Urinary bladder (tissue), 4 donors: ENCODE results near the gene AP1S2. TPM values are rescaled to one million over a fixed set of nuclear protein-coding genes. Genes with fewer than 3 reads are reported as not detected.
A peak's percentile ranks its signal among the peaks of the same experiment; 100 is the strongest.

Experiments used
- DNase-seq: peaks from one replicate; pipeline ENCODE4 v3.0.0-alpha.2; 2015; ENCODE audit errors: extremely low spot score
- H3K27ac ChIP-seq: one replicate; pipeline ENCODE4 v1.5.1; 2013; ENCODE audit warnings: low read depth, mild to moderate bottlenecking, moderate library complexity
- H3K36me3 ChIP-seq: one replicate; pipeline ENCODE4 v1.6.1; 2013; ENCODE audit warnings: mild to moderate bottlenecking, moderate library complexity; ENCODE audit not compliant: insufficient read depth
- H3K4me1 ChIP-seq: one replicate; pipeline ENCODE4 v1.6.1; 2013; ENCODE audit warnings: mild to moderate bottlenecking, moderate library complexity; ENCODE audit not compliant: insufficient read depth
- H3K4me3 ChIP-seq: one replicate; pipeline ENCODE4 v1.5.1; 2013; ENCODE audit warnings: low read depth, low read length
- WGBS: extraction: QIAGEN DNeasy Blood & Tissue Kit; methylation state at CpG from one replicate; pipeline ENCODE4 v1.1.7; 2013; 5-methylcytosine and 5-hydroxymethylcytosine counted together
- polyA plus RNA-seq: library from polyadenylated mRNA; stranded (reverse); fragments of 200-250 nt; gene quantifications from one replicate; pipeline ENCODE4 v1.2.3, GENCODE V29; 2013
- total RNA-seq: library from RNA; depleted of rRNA; stranded (reverse); fragments of >200 nt; gene quantifications from one replicate; pipeline ENCODE4 v1.2.3, GENCODE V29; 2014
- donor health status: healthy with polysubstance abuse.
- donor health status: healthy.

AP1S2 gene
- total and polyA plus RNA-seq, 2 donors = 24.1 to 76.8 TPM

DNA sequence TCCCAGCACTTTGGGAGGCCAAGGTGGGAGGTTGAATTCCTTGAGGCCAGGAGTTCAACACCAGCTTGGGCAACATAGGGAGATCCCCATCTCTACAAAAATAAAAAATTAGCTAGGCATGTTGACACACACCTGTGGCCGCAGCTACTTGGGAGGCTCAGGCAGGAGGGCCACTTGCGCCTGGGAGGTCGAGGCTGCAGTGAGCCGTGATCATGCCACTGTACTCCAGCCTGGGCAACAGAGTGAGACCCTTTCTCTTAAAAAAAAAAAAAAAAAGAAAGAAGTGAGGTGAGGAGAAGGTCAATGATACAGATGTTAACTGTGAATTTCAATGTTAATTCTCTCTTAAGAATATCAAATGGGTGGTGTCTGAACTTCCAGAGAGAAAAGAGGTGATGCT, 15.1 kb upstream of the AP1S2 start:
- H3K4me3 ChIP-seq = no peak overlapping the region
- H3K27ac ChIP-seq = no peak overlapping the region
- WGBS = 95% methylated on average over 4 of the region's 4 CpGs
- no peaks in the 10 kb centered on the region for H3K36me3 ChIP-seq
- no peak for DNase-seq
- no peaks in the 10 kb centered on the region for H3K4me1 ChIP-seq

DNA sequence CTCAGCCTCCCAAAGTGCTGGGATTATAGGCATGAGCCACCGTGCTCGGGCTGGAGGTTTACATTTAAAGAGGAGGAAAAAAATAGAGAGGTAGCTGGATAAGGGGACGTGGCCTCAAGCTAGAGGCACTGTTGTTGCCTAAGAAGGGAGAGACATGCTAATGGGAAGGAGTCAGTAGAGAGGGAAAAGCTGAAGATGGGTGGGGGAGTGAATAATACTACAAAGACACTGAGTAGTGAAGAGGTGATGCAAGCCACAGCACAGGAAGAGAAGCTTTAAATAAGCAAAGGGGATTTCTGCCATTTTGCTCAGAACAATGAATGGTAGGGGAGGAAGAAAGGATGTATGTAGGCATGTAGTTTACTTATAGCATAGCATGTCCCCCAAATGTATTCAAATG, 11.5 kb upstream of the AP1S2 start:
- 70% methylated on average over 3 of the region's 3 CpGs for WGBS
- H3K36me3 ChIP-seq = no peaks in the 10 kb centered on the region
- no peak overlapping the region for H3K27ac ChIP-seq
- no peak for DNase-seq
- H3K4me1 ChIP-seq = no peaks in the 10 kb centered on the region
- H3K4me3 ChIP-seq = no peak overlapping the region

DNA sequence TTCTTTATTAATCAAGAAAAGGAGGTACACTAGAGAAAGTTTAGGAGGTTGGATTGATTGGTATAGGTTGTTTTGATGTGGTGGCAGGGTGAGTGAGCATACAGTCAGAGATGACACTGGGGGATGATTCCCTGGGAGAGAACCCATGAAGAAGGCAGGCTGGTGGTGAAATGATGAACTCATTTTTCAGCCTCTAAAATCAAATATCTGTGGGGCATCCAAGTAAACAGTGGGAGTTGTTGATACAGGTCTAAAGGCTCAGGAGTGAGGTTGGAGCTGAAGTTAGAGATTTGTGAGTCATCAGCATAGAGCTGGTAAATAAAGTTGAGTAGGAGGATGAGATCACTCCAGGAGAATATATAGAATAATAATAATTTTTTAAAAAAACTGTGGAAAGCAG, 10.0 kb upstream of the AP1S2 start:
- no peaks in the 10 kb centered on the region for H3K36me3 ChIP-seq
- no peak overlapping the region for H3K27ac ChIP-seq
- DNase-seq = no peak
- no peaks in the 10 kb centered on the region for H3K4me1 ChIP-seq
- H3K4me3 ChIP-seq = no peak overlapping the region

DNA sequence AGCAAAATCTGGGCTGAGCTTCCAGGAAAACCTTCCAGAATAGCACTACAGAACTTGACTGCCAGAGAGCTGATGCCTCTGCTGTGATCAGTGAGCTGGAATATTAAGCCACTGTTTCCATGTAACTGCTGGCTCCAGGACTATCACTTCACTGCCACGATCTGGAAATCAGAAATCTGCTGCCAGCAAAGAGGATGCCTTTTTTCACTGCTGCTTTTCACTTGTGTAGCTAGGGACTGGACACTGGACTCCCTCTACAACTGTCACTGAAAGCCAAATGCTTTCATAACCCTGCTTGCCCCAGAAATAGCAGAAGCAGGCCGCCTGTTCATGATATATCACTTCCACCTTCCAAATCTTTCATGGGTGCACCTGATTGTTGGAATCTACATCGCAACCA, 9.4 kb upstream of the AP1S2 start:
- H3K36me3 ChIP-seq = no peaks in the 10 kb centered on the region
- H3K4me1 ChIP-seq = no peaks in the 10 kb centered on the region
- WGBS = 73% methylated on average over 3 of the region's 3 CpGs
- no peak overlapping the region for H3K4me3 ChIP-seq
- no peak for DNase-seq
- H3K27ac ChIP-seq = no peak overlapping the region

DNA sequence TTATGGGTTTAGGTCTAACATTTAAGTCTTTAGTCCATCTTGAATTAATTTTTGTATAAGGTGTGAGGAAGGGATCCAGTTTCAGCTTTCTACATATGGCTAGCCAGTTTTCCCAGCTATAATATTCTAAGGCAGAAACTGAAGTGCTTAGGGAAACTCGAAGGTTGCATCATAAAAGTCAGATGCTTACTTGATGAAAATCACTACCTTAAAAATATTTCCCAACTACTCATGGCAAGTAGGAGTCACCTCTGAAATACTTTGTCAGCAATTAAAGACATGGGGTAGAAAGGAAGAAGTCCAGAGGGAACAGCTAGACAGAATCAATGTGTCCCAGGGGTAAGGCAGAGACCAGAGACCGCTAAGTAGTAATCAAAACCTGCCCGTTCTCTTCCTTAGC, 6.3 kb upstream of the AP1S2 start:
- H3K36me3 ChIP-seq = no peaks in the 10 kb centered on the region
- no peak for DNase-seq
- WGBS = 86% methylated on average over 3 of the region's 3 CpGs
- no peaks in the 10 kb centered on the region for H3K4me1 ChIP-seq
- H3K4me3 ChIP-seq = no peak overlapping the region
- no peak overlapping the region for H3K27ac ChIP-seq

DNA sequence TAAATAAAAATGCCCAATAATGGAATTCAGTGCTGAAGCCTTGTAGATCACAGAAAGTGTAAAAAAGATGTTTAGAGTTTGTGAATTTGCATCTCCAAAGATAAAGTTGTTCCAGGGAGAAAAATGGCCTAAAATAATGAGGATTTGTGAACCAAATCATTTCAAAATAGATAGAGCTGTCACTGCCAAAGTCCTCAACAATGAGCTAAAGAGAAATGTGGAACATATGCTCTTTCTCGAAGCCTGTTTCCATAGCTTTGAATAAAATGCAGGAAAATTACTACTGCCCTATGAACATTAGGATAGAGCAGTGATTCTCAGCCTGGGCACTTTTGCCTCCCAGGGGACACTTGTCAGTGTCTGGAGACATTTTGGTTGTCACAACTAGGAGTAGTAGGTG, 3.4 kb upstream of the AP1S2 start:
- DNase-seq = no peak
- no peaks in the 10 kb centered on the region for H3K36me3 ChIP-seq
- H3K4me3 ChIP-seq = no peak overlapping the region
- H3K4me1 ChIP-seq = no peaks in the 10 kb centered on the region
- H3K27ac ChIP-seq = no peak overlapping the region
- WGBS = 85% methylated on average over 1 of the region's 1 CpG

DNA sequence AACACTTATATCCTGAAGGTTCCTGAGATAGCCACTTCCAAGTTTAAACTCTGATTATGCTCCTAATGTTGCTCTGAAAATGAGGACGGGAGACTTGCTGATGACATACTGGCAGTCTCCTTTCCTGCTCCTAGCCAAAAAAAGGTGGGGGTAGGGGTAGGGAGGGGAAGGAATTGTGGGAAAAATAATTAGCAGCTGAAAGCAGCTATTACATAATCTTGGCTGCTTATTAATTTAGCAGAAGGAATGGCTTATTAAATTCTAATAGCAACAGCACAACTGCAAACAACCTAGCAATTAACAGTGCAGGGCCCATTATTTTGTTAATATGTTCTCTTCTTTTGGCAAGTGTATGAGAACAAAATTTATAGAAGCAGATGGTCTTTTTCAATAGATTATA, 2.0 kb upstream of the AP1S2 start:
- Histone ChIP-seq H3K36me3 (no peaks in the 10 kb centered on the region), H3K4me3 (no peak overlapping the region), H3K4me1 (no peaks in the 10 kb centered on the region), H3K27ac (no peak overlapping the region)
- DNase-seq = no peak
- WGBS = 48% methylated on average over 1 of the region's 1 CpG

DNA sequence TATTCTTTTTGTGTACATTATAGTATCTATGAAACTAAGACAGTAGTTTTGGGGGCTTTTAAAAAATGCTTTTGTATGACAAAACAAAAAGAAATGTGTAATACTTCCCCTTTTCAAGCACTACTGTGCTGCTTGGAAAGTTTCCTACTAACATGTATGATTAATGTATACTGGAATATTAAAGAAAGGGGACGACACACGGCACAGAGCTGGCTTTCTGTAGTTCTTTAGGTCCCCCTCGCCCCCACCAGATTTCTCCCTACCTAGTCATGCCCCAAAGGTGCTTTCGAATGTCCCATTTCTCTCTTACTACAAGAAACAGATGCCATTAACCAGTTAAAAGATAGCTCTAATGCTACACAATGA, 1.6 kb upstream of the AP1S2 start:
- 46% methylated on average over 4 of the region's 4 CpGs for WGBS
- Histone ChIP-seq H3K4me1 (no peaks in the 10 kb centered on the region), H3K27ac (no peak overlapping the region), H3K4me3 (no peak overlapping the region), H3K36me3 (no peaks in the 10 kb centered on the region)
- DNase-seq = no peak

DNA sequence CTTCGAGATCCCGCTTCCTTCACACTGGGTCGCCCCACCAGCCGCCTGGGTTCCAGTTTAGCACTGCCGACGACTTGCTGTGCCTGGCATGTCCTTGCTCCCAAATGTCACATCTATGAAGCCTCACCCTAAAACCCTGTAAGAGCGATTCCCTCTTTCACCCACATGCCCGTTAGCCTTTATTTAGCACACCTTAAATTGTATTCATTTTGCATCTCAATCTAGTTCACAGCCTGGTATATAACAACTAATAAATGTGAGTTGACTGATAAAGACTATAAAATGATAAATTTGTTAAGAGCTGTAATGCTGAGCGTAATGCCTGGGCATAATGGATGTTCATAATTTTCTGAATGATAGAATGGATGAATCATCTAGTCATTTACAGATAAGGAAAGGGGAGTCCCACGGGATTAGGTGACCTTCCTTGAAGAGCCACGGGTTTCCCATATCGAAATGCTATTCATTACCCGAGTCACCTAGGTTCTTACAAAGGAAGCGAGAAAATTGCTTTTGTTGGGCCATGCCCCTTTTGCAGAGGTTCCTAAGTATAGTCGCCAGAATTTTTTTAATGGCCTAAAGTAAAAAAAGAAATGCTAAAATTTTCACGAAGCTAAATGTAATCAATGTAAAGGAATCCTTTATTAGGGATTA, 1.1 kb upstream of the AP1S2 start:
- Histone ChIP-seq H3K4me3 (peak overlapping the region; percentile 54), H3K27ac (peak overlapping the region; percentile 78), H3K36me3 (no peaks in the 10 kb centered on the region), H3K4me1 (no peaks in the 10 kb centered on the region)
- 12% methylated on average over 16 of the region's 16 CpGs for WGBS
- DNase-seq = no peak

DNA sequence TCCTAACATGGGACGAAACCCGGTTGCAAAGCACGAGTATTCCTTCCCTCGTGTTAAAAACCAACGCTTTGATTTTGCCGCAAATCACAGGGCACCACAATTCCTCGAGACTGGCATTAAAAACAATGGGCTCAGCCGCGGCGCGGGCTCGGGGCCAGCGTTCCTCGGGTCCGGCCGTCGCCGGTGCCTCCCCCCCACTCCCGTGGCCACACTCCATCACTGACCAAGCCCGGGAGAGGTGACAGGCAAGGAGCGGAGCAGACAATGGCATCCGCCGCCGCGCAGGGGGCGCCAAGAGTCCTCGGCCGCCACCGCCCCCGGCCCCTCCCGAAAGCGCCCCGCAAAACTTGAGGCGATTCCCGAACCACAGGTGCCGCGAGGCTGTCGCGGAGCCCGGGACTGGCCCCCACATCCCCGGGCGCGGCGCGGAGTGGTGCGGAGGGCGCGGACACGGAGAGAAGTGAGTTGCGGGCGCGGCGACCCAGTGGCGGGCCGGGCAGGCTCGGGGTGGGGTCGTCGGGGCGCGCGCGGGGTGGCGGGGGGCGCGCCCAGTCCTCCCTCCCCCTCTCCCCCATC, 445 bp downstream of the AP1S2 start:
- no peak for DNase-seq
- H3K4me1 ChIP-seq = no peaks in the 10 kb centered on the region
- H3K36me3 ChIP-seq = no peaks in the 10 kb centered on the region
- peak overlapping the region; percentile 77 for H3K27ac ChIP-seq
- H3K4me3 ChIP-seq = peak overlapping the region; percentile 83
- WGBS = under 1% methylated on average over 53 of the region's 65 CpGs

DNA sequence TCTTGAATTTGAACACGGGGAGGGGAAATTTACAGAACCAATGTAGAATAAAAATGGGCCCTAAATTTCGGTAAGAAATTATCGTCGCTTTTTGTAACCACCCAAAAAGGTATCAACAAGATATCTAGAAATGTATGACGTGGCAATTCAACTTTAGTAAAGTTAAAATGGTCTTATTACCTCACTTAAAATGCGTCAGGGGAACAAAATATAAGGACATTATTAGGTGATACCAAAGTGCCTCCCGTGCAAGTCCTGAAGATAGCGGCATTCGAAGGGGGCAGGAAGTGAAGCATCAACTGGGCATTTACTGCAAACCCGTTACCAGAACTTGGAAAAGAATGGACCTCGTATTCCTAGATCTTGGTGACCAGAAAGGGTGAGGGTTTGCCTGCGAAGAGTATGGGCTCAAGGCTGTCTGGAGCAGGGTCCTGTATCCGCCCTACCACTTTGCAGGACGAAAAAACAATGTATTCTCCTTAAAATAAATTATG, 980 bp downstream of the AP1S2 start:
- no peak for DNase-seq
- Histone ChIP-seq H3K4me3 (peak overlapping the region; percentile 83), H3K4me1 (no peaks in the 10 kb centered on the region), H3K36me3 (no peaks in the 10 kb centered on the region), H3K27ac (no peak overlapping the region)
- 23% methylated on average over 14 of the region's 14 CpGs for WGBS

DNA sequence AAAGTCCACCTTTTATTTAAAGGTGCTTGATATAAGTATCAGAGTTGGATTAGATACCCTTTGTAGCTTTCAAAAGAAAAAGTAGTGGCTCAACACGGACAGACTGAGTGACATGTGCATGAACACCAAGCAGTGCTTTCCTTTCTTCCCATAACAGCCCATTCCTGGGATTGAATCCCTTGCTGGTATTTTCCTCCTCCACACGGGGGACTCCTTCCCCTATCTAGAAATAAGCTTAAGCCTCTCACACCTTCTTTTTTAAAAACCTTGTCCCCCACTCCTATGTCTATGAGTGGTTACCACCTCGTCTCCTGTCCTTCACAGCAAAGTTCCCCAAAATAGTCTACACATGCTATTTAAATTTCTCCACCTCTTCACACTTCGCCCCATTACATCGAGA, 5.1 kb downstream of the AP1S2 start:
- no peak overlapping the region for H3K4me3 ChIP-seq
- H3K4me1 ChIP-seq = no peaks in the 10 kb centered on the region
- H3K36me3 ChIP-seq = no peaks in the 10 kb centered on the region
- no peak for DNase-seq
- WGBS = 66% methylated on average over 5 of the region's 5 CpGs
- no peak overlapping the region for H3K27ac ChIP-seq

DNA sequence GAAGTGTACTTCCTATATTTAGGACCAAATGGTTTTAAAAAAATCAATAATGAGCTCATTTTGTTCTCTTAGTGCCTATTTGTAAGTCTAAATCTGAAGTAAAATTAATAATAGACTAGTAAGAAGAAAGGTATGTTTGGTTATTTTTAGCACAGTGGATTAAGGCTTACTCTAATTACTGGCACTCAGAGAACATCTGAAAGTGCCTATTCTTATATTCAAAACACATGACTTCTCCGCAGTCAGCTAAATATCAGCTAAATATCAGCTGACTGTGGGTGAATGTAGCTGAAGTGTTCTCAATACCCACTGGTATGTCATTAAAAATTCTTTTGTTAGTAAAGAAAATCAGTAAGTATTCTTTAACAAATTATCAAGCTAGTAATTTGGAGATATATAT, 6.0 kb downstream of the AP1S2 start:
- Histone ChIP-seq H3K36me3 (no peaks in the 10 kb centered on the region), H3K4me1 (no peaks in the 10 kb centered on the region), H3K4me3 (no peak overlapping the region), H3K27ac (no peak overlapping the region)
- 68% methylated on average over 1 of the region's 1 CpG for WGBS
- DNase-seq = no peak

DNA sequence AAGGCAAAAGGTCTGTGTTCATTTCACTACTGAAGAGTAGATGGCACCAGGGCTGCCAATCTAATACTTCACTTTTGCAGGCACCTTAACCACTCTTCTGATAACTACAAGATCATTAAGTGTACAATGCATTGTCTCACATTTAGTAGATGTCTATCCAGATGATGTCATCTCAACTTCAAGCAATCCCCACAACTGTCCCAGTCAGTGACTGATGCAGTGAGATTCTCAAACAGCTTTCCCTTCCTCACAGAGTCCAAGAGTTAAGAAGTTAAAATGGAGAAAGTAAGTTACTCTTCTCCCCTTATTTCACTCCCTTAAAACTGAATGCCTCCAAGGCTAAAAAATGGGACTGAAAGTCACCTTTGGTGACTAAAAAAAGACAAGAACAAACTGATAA, 10.7 kb downstream of the AP1S2 start:
- H3K4me3 ChIP-seq = no peak overlapping the region
- DNase-seq = no peak
- H3K36me3 ChIP-seq = no peaks in the 10 kb centered on the region
- H3K4me1 ChIP-seq = no peaks in the 10 kb centered on the region
- no peak overlapping the region for H3K27ac ChIP-seq
